Smooth muscle cell (in vitro differentiated cells): ENCODE results near the gene SSBP2. TPM values are rescaled to one million over a fixed set of nuclear protein-coding genes. Genes with fewer than 3 reads are reported as not detected.

Source experiments
- DNase-seq: peaks from one replicate; lab custom pipeline; 2025; ENCODE audit not compliant: unreplicated experiment; lab: John Stamatoyannopoulos, UW
- H2AFZ ChIP-seq: fragments of 200-600 bp; sonication (generic); 2 replicates; pipeline ENCODE4 v1.6.0; 2016; ENCODE audit warnings: antibody characterized with exemption, low read depth, mild to moderate bottlenecking
- H3F3A ChIP-seq: fragments of 200-600 bp; sonication (generic); 2 replicates; pipeline ENCODE4 v1.6.0; 2017; ENCODE audit warnings: antibody characterized with exemption, low read depth
- H3K27ac ChIP-seq: fragments of 200-600 bp; sonication (generic); 2 replicates; pipeline ENCODE4 v1.5.1; 2016; ENCODE audit warnings: low read depth, mild to moderate bottlenecking
- H3K27me3 ChIP-seq: fragments of 200-600 bp; sonication (generic); 2 replicates; pipeline ENCODE4 v1.6.1; 2016; ENCODE audit warnings: low read depth, mild to moderate bottlenecking
- H3K36me3 ChIP-seq: fragments of 200-600 bp; sonication (generic); 2 replicates; pipeline ENCODE4 v1.5.1; 2016; ENCODE audit warnings: low read depth
- H3K4me1 ChIP-seq: fragments of 200-600 bp; sonication (generic); 2 replicates; pipeline ENCODE4 v1.5.1; 2016; ENCODE audit warnings: low read depth
- H3K4me2 ChIP-seq: fragments of 200-600 bp; sonication (generic); 2 replicates; pipeline ENCODE4 v1.6.0; 2016; ENCODE audit warnings: mild to moderate bottlenecking
- H3K4me3 ChIP-seq: fragments of 200-600 bp; sonication (generic); 2 replicates; pipeline ENCODE4 v1.5.1; 2016; ENCODE audit warnings: mild to moderate bottlenecking
- H3K79me2 ChIP-seq: fragments of 200-600 bp; sonication (generic); 2 replicates; pipeline ENCODE4 v1.6.0; 2016; ENCODE audit warnings: low read depth, mild to moderate bottlenecking
- H3K9ac ChIP-seq: fragments of 200-600 bp; sonication (generic); 2 replicates; pipeline ENCODE4 v1.6.0; 2016; ENCODE audit warnings: low read depth
- H3K9me3 ChIP-seq: fragments of 200-600 bp; sonication (generic); replicated peaks from 2 replicates; pipeline ENCODE4 v1.5.1; 2016; ENCODE audit warnings: low read depth
- H4K20me1 ChIP-seq: fragments of 200-600 bp; sonication (generic); 2 replicates; pipeline ENCODE4 v1.6.0; 2016; ENCODE audit warnings: low read depth
- WGBS: methylation state at CpG from one replicate; pipeline ENCODE4 v1.1.7; 2016; ENCODE audit warnings: low lambda C conversion rate; 5-methylcytosine and 5-hydroxymethylcytosine counted together
- polyA plus RNA-seq: library from polyadenylated mRNA; unstranded; fragments of >200 nt; fragmentation: Nextera tagmentation; extraction: Ambion mirVana; gene quantifications from 2 replicates; pipeline ENCODE4 v1.2.1, GENCODE V29; 2016
- total RNA-seq: library from RNA; depleted of rRNA; stranded (reverse); fragments of >200 nt; gene quantifications from 2 replicates; pipeline ENCODE4 v1.2.3, GENCODE V29; 2014
- TF ChIP-seq, protein P1 (sequence below): fragments of 200-600 bp; sonication (generic); IDR thresholded peaks from 2 replicates; pipeline ENCODE4 v1.5.1; 2017; ENCODE audit warnings: borderline replicate concordance, mild to moderate bottlenecking, antibody characterized with exemption; ENCODE audit not compliant: insufficient read depth, poor library complexity, severe bottlenecking

Gene SSBP2
- total and polyA plus RNA-seq, 2 experiments from 2014 or later: 44.0 to 48.0 TPM

DNA sequence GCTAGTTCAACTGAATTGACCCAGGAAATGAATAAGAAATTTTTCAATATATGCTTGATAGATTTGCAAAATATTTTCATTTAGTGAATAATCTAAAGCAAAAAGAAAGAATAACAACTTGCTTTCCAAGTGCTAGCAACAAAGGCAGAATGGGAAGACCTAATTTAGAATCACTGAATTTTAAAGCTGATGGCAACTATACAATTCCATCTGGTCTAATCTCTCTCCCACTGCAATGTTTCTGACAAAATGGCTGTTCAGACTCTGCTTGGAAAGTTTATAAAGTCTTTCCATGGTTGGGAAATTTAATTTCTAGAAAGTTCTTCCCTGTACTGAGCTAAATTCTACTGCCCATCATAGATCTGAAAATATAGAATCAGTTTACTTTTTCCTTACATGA lies 281.2 kb downstream of the SSBP2 start:
- no peaks in the 10 kb centered on the region for H3K27me3 ChIP-seq
- no peaks in the 10 kb centered on the region for H3K9me3 ChIP-seq
- no peak overlapping the region for H3K27ac ChIP-seq
- peaks cover 12% of the 10 kb centered on the region for H3K36me3 ChIP-seq
- no peak overlapping the region for H2AFZ ChIP-seq
- H3F3A ChIP-seq: no peaks in the 10 kb centered on the region
- DNase-seq: no peak
- no peak overlapping the region for H3K4me2 ChIP-seq
- no peaks in the 10 kb centered on the region for H3K4me1 ChIP-seq
- H3K4me3 ChIP-seq: no peak overlapping the region
- no peaks in the 10 kb centered on the region for H4K20me1 ChIP-seq
- no peak overlapping the region for H3K9ac ChIP-seq
- TF ChIP-seq, protein P1, sequence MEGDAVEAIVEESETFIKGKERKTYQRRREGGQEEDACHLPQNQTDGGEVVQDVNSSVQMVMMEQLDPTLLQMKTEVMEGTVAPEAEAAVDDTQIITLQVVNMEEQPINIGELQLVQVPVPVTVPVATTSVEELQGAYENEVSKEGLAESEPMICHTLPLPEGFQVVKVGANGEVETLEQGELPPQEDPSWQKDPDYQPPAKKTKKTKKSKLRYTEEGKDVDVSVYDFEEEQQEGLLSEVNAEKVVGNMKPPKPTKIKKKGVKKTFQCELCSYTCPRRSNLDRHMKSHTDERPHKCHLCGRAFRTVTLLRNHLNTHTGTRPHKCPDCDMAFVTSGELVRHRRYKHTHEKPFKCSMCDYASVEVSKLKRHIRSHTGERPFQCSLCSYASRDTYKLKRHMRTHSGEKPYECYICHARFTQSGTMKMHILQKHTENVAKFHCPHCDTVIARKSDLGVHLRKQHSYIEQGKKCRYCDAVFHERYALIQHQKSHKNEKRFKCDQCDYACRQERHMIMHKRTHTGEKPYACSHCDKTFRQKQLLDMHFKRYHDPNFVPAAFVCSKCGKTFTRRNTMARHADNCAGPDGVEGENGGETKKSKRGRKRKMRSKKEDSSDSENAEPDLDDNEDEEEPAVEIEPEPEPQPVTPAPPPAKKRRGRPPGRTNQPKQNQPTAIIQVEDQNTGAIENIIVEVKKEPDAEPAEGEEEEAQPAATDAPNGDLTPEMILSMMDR: no peak
- H3K79me2 ChIP-seq: no peaks in the 10 kb centered on the region

DNA sequence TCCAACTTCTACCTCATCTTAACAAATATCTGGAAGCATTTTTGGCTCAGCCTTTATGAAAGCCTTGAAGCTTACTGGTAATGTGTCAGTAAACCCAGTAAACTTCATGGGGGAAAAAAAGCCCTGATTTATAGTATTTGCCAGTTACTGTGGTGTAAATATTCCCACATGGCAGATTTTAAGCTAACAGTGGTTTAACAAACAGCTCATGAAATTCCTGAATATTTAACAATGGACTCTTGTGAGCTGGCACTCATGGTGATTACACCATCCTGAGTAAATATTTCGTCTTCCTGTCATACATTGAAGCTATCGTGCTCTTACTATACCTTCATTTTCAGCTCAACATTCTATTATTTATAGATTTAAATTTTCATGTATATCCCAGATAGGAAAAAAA lies 300.0 kb downstream of the SSBP2 start:
- Histone ChIP-seq H4K20me1 (no peaks in the 10 kb centered on the region), H3K79me2 (no peaks in the 10 kb centered on the region), H3K4me1 (no peaks in the 10 kb centered on the region), H3K9me3 (no peaks in the 10 kb centered on the region), H3K27me3 (no peaks in the 10 kb centered on the region), H3F3A (no peaks in the 10 kb centered on the region), H3K36me3 (no peaks in the 10 kb centered on the region), H3K9ac (no peak overlapping the region), H2AFZ (no peak overlapping the region), H3K4me3 (no peak overlapping the region), H3K4me2 (no peak overlapping the region), H3K27ac (no peak overlapping the region)
- TF ChIP-seq, protein P1: no peak
- 68% methylated on average over 2 of the region's 2 CpGs for WGBS
- DNase-seq: no peak

- no peak for DNase-seq
- no peak overlapping the region for H3K4me2 ChIP-seq
- TF ChIP-seq, protein P1: no peak
- no peaks in the 10 kb centered on the region for H4K20me1 ChIP-seq
- no peaks in the 10 kb centered on the region for H3K36me3 ChIP-seq
- WGBS: 67% methylated on average over 6 of the region's 6 CpGs
- no peaks in the 10 kb centered on the region for H3K4me1 ChIP-seq
- no peaks in the 10 kb centered on the region for H3K79me2 ChIP-seq
- H3K27ac ChIP-seq: no peak overlapping the region
- H3K9me3 ChIP-seq: no peaks in the 10 kb centered on the region
- H3K27me3 ChIP-seq: no peaks in the 10 kb centered on the region
- no peak overlapping the region for H3K4me3 ChIP-seq
- no peaks in the 10 kb centered on the region for H3F3A ChIP-seq
- no peak overlapping the region for H3K9ac ChIP-seq
- no peak overlapping the region for H2AFZ ChIP-seq
These were observed 315.9 kb downstream of the SSBP2 start for GRCh38 chr5:81435023-81435422.

- Histone ChIP-seq H3K27me3 (no peaks in the 10 kb centered on the region), H3K36me3 (no peaks in the 10 kb centered on the region), H3F3A (no peaks in the 10 kb centered on the region), H2AFZ (no peak overlapping the region), H3K9me3 (no peaks in the 10 kb centered on the region), H3K79me2 (no peaks in the 10 kb centered on the region), H4K20me1 (no peaks in the 10 kb centered on the region), H3K4me3 (no peak overlapping the region), H3K27ac (no peak overlapping the region), H3K4me1 (peaks cover 4% of the 10 kb centered on the region), H3K9ac (no peak overlapping the region), H3K4me2 (no peak overlapping the region)
- no peak for DNase-seq
- TF ChIP-seq, protein P1: no peak
These were observed 320.9 kb downstream of the SSBP2 start for GRCh38 chr5:81429985-81430384.
